ENCODE measurements around the gene INTS1. TPM values are rescaled to one million over a fixed set of nuclear protein-coding genes. Genes with fewer than 3 reads are reported as not detected.

INTS1 gene
- total RNA-seq, 2 experiments from 2014 or later = 86.4 to 92.5 TPM

DNA sequence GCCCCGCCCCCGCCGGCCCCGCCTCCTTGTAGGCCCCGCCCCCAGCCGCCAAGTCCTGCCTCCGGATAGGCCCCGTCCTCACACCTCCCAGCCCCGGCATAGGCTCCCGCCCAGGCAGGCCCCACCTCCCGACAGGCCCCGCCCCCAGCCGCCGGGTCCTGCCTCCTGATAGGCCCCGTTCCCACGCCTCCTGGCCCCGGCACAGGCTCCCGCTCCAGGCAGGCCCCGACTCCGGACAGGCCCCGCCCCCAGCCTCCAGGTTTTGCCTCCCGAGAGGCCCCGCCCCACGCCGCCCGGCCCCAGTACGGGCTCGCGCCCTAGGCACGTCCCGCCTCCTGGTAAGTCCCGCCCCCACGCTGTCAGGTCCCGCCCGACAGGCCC lies 44.7 kb downstream of the INTS1 start:
- peak; percentile 99 for DNase-seq
- Mint-ChIP-seq H3K36me3 (no peaks in the 10 kb centered on the region), H3K27me3 (no peaks in the 10 kb centered on the region), H3K4me1 (ENCODE audit: low read depth) (peaks cover 9% of the 10 kb centered on the region), H3K9me3 (no peaks in the 10 kb centered on the region), H3K27ac (no peak overlapping the region), H3K4me3 (peak overlapping the region; percentile 72)
- ChIA-PET CTCF (no interaction called here), POLR2A (no interaction called here)
- intact Hi-C loops (cut with micrococcal nuclease) = loop anchor here (1.0 to 5.0 kb wide), 3 partner anchors 42 to 73 kb away; partner anchors contain the start of gene MAFK

DNA sequence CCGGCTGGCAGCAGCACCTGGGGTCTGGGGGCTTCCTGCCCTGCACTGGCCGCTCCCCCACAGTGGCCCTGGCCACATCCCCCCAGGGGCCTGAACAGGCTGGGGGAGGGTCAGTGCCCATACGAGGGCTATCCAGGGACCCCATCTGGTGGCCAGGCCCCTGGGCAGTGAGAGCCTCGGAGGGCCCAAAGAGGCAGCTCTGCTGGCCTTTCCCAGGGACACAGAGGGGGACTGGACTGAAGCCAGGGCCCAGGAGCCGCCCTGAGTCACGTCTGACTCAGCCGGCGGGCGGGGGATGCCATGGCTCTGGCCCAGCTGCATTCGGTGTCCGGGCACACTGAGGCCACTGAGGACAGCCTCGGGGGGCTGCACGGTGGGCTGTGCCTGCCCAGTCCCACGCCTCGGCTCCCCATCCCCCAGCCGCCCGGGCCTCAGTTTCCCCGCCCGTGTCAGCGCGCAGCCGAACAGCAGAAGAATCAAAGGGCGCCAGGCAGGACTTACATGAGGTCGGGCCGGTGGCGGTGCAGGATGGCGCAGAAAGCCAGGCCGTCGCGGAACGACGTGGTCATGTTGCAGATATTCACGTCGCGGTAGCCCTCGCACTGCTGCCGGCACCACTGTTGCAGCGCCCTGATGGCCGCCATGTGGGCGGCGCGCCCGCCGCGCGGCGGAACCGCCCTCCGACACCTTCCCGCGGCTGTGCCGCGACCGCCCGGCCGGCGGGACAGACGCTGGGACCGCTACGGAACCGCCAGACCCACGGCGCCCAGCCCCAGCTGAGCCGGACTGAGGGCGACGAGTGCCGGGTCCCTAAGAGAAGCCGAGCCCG lies 45.3 kb downstream of the INTS1 start, which contains the start of gene MICALL2:
Gene MICALL2, minus strand, starts transcription at position 788 of the 829 bp plus-strand sequence. Its CDS starts 144 bp downstream, at position 644.
- DNase-seq = peak; percentile 61
- CTCF ChIA-PET = interaction anchor here (0.7 to 1.0 kb wide), 2 partner anchors 27 to 282 kb away, joined by 3 read pairs; no protein-coding TSS in a partner anchor
- POLR2A ChIA-PET = no interaction called here

DNA sequence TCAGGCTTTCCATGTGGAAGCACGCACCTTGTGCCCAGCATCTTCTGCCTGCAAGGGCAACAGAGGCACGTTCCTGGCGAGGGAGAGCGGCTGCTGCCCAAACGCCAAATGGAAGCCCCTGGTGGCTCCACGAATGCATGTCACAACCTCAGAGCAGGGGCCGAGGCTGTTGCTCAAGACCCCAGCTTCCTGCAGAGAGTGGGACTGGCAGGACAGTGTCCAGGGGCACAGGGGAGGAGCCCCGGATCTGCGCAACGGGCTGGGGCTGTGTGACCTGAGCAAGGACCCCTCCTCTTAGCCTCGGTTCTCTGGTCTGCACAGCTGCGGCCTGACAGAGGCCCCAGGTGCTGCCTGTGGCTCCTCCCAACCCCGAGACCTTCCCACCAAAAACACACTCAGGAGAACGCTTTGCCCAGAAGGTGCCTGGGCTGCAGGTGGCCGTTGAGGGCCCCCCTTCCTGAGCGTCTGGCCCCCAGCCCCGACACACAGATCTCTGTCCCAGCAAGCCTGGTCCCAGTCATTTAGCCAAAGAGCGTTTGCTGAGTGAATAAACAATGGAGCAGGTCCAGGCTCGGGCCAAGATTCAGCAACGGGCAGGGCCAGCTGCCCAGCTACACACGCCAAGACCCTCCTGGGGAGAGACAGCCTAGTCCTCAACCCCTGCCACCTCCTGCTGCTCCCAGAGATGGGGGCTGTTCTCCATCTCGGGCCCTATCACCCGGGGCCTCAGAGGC lies 46.1 kb downstream of the INTS1 start:
- Mint-ChIP-seq H3K27ac (no peak overlapping the region), H3K4me3 (peak overlapping the region; percentile 43), H3K27me3 (no peaks in the 10 kb centered on the region), H3K9me3 (no peaks in the 10 kb centered on the region), H3K36me3 (no peaks in the 10 kb centered on the region), H3K4me1 (ENCODE audit: low read depth) (peaks cover 9% of the 10 kb centered on the region)
- ChIA-PET POLR2A (no interaction called here), CTCF (interaction anchor here (1.0 kb wide), 1 partner anchor 26 kb away, joined by 3 read pairs; no protein-coding TSS in a partner anchor)
- intact Hi-C loops (cut with micrococcal nuclease) = loop anchor here (5.0 kb wide), 1 partner anchor 74 kb away; the partner anchor contains the start of gene MAFK
- no peak for DNase-seq

More for the DNA sequence above, 45.3 kb downstream of the INTS1 start, which contains the start of gene MICALL2:
- no peaks in the 10 kb centered on the region for H3K9me3 Mint-ChIP-seq
- H3K4me3 Mint-ChIP-seq = peak within 1 kb of the TSS; percentile 72
- peaks cover 9% of the 10 kb centered on the region for H3K4me1 Mint-ChIP-seq (ENCODE audit: low read depth)
- intact Hi-C loops (cut with micrococcal nuclease) = loop anchor here (1.0 to 5.0 kb wide), 3 partner anchors 42 to 73 kb away; partner anchors contain the start of gene MAFK
- no peaks in the 10 kb centered on the region for H3K36me3 Mint-ChIP-seq
- no peak within 1 kb of the TSS for H3K27ac Mint-ChIP-seq
- H3K27me3 Mint-ChIP-seq = no peaks in the 10 kb centered on the region

DNA sequence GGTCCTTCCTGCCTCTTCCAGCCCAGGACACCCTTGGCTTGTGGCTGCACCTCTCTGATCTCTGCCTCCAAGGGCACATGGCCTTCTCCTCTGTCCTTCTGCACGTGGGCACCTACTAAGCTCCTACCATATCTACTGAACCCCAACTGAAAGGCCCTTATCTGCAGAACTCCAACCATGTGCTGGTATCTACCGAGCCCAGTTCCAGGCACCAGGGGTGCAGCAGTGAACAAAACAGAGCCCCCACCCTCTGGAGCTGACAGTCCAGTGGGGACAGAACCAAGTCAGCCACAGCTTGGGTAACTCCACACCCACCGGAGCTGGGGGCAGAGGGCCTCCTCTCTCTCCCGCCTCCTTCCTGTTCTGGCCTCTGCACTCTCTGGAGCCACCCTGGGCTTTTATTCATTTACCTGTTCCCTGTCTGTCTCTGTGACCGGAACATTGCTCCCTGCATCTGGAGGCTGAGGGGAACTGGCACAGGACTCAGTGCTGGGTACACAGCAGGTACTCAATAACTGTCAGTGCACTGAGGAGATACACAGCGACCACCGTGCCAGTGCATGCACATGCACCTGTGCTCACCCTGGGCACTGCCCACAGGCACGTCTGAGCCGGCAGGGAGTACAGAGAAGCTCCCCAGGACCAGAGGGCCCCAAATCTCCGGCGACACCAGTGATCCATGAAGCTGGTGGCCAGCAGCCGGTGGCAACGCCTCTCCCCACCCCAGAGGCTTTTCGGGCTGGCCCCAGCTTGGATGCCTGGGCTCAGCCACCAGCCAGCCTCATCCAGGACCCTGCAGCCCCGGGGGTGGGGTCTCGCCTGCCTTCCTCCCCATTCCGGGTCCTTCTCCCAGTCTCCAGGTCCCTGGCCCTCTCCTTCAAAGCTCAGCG lies 46.9 kb downstream of the INTS1 start:
- intact Hi-C loops (cut with micrococcal nuclease) = loop anchor here (5.0 kb wide), 1 partner anchor 75 kb away; the partner anchor contains the start of gene MAFK
- Mint-ChIP-seq H3K4me3 (no peak overlapping the region), H3K4me1 (ENCODE audit: low read depth) (peaks cover 9% of the 10 kb centered on the region), H3K9me3 (no peaks in the 10 kb centered on the region), H3K27ac (no peak overlapping the region), H3K36me3 (no peaks in the 10 kb centered on the region), H3K27me3 (no peaks in the 10 kb centered on the region)
- POLR2A ChIA-PET = no interaction called here
- DNase-seq = no peak
- CTCF ChIA-PET = interaction anchor here (1.3 kb wide), 1 partner anchor 17 kb away, joined by 4 read pairs; no protein-coding TSS in a partner anchor

DNA sequence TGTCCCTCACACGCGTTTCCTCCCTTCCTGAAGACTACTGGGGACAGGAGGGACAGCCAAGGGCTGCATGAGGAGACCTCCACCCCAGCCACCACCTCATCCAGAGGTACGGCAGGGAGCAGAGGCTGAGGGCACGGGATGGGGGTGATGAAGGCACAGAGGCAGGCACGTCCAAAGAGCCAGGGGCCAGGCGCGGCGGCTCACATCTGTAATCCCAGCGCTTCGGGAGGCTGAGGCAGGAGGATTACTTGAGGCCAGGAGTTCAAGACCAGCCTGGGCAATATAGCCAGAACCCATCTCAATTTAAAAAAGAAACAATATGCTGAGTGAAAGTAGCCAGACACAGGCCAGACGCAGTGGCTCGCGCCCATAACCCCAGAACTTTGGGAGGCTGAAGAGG lies 48.2 kb downstream of the INTS1 start:
- Mint-ChIP-seq H3K27ac (no peak overlapping the region), H3K9me3 (no peaks in the 10 kb centered on the region), H3K4me3 (no peak overlapping the region), H3K36me3 (no peaks in the 10 kb centered on the region), H3K27me3 (no peaks in the 10 kb centered on the region), H3K4me1 (ENCODE audit: low read depth) (peaks cover 7% of the 10 kb centered on the region)
- intact Hi-C loops (cut with micrococcal nuclease) = loop anchor here (5.0 kb wide), 1 partner anchor 76 kb away; the partner anchor contains the start of gene MAFK
- CTCF ChIA-PET = interaction anchor here (1.3 kb wide), 1 partner anchor 18 kb away, joined by 4 read pairs; no protein-coding TSS in a partner anchor
- no peak for DNase-seq
- POLR2A ChIA-PET = no interaction called here

DNA sequence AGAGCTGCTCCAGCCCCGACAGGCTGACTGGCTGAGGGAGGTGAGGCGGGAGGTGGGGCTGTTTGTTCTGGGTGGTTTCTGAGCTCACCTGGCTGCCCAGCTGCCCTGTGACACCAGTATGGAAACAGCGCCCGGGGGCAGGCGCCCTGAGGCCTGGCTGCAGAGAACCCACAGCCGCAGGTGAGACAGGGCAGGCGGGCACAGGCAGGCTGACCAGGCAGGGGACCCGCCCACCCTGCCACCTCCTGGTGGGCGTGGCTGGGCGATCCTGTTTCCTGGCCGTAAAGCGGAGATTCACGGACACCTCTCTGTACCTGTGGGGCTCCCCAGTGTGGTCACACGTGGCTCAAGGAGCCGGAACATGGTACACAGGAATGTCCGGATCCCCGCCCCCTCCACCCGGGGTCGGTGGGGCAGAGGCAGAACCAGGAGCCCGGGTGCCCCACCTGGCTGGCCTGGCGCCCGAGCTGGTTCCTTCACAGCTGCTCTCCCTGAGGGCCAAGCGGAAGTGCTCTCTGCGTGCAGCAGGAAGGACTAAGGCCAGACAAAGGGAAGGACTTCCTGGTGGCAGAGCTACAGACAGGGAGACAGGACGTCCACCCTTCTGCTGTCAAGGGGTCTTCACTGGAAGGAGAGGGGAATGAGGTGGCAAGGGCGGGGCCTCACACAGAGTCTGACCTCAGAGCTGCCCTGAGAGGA lies 48.8 kb downstream of the INTS1 start:
- H3K4me3 Mint-ChIP-seq = no peak overlapping the region
- intact Hi-C loops (cut with micrococcal nuclease) = loop anchor here (5.0 kb wide), 1 partner anchor 77 kb away; the partner anchor contains the start of gene MAFK
- CTCF ChIA-PET = interaction anchor here (1.6 kb wide), 1 partner anchor 19 kb away, joined by 7 read pairs; no protein-coding TSS in a partner anchor
- no peak overlapping the region for H3K27ac Mint-ChIP-seq
- no peak for DNase-seq
- peaks cover 4% of the 10 kb centered on the region for H3K4me1 Mint-ChIP-seq (ENCODE audit: low read depth)
- H3K27me3 Mint-ChIP-seq = no peaks in the 10 kb centered on the region
- H3K9me3 Mint-ChIP-seq = no peaks in the 10 kb centered on the region
- H3K36me3 Mint-ChIP-seq = no peaks in the 10 kb centered on the region
- POLR2A ChIA-PET = no interaction called here

DNA sequence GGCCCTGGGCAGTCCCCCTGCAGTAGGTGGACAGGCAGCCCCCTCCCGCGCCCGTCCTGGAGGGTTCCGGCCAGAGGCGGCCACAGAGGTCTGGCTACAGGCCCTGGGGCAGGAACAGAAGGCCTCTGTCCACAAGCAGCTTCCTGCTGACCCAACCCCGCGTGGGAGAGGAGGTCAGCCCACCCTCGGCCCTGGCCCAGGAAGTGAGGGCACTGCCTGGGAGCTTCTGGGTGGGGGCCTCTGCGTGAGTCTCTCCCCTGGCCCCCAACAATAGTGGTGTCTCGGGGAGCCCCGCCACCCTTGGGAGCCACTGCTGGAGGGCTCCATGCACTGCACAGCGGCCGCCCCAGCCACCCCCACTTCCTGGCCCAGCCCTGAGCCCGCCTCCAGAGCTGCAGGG lies 49.6 kb downstream of the INTS1 start:
- no peaks in the 10 kb centered on the region for H3K9me3 Mint-ChIP-seq
- H3K4me3 Mint-ChIP-seq = no peak overlapping the region
- H3K4me1 Mint-ChIP-seq (ENCODE audit: low read depth) = peaks cover 4% of the 10 kb centered on the region
- no peak for DNase-seq
- no peaks in the 10 kb centered on the region for H3K36me3 Mint-ChIP-seq
- intact Hi-C loops (cut with micrococcal nuclease) = no loop called here
- H3K27me3 Mint-ChIP-seq = no peaks in the 10 kb centered on the region
- ChIA-PET CTCF (interaction anchor here (1.6 kb wide), 1 partner anchor 20 kb away, joined by 7 read pairs; no protein-coding TSS in a partner anchor), POLR2A (no interaction called here)
- no peak overlapping the region for H3K27ac Mint-ChIP-seq

DNA sequence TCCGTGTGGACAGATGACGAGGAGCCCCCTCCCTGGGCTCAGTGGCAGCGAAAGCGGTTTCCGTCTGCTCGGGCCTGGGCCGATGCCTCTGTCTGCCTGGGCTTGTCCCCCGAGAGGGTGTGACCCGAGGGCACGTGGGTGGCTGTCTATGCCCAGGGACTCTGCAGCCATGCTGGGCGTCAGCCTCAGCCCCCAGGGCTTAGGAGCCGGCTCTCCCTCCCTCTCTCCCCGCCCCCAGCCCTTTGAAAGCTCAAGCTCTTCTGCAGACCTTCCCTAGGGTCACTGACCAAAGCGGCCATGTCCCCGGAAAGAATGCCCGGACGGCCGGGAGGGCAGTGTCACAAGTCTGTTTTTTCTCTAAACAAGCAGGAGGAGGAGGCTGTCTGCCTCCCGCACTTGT lies 52.0 kb downstream of the INTS1 start:
- no peak overlapping the region for H3K4me3 Mint-ChIP-seq
- no peak for DNase-seq
- no peaks in the 10 kb centered on the region for H3K9me3 Mint-ChIP-seq
- no peaks in the 10 kb centered on the region for H3K27me3 Mint-ChIP-seq
- H3K27ac Mint-ChIP-seq = no peak overlapping the region
- intact Hi-C loops (cut with micrococcal nuclease) = no loop called here
- no peaks in the 10 kb centered on the region for H3K36me3 Mint-ChIP-seq
- H3K4me1 Mint-ChIP-seq (ENCODE audit: low read depth) = no peaks in the 10 kb centered on the region
- POLR2A ChIA-PET = interaction anchor here (0.6 kb wide), 1 partner anchor 60 kb away, joined by 3 read pairs; no protein-coding TSS in a partner anchor
- CTCF ChIA-PET = no interaction called here

DNA sequence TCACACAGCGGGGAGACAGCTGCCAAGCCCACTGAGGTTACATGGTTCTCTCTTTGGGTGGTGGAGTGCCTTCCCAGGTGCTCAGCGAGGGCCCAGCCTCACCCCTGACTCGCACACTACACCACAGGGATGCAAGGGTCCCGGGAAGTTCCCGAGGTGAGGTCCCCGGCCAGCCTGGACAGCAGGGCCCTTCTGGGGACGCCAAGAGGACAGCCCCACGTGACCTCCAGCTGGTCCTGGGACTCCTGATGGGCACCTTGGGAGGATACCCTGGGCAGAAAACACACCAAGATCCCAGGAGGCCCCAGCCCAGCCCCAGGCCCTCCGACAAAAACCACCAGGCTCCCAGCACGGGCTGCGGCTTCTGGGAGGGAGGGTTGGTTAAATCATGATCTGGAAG lies 53.2 kb downstream of the INTS1 start:
- ChIA-PET CTCF (no interaction called here), POLR2A (no interaction called here)
- H3K36me3 Mint-ChIP-seq = no peaks in the 10 kb centered on the region
- no peaks in the 10 kb centered on the region for H3K27me3 Mint-ChIP-seq
- H3K9me3 Mint-ChIP-seq = no peaks in the 10 kb centered on the region
- H3K4me3 Mint-ChIP-seq = no peak overlapping the region
- H3K27ac Mint-ChIP-seq = no peak overlapping the region
- DNase-seq = no peak
- no peaks in the 10 kb centered on the region for H3K4me1 Mint-ChIP-seq (ENCODE audit: low read depth)
- intact Hi-C loops (cut with micrococcal nuclease) = no loop called here

DNA sequence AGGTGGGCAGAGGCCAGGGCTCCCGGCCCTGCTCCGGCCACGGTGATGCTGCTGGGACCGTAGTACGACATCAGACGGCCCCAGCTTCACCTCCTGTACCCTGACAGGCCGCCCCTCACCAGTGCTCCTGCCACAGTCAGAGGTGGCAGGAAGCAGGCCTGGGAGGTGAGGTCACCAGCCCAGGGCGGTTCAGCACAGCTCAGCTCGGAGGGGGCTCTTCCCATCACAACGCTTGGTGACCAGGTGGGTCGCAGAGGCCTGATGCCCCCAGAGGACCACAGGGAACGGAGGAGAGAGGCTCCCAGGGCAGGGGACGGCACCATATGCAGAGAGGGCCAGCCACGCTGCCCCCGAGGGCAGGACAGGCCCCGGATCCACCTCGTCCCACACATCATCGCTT lies 53.8 kb downstream of the INTS1 start:
- intact Hi-C loops (cut with micrococcal nuclease) = no loop called here
- no peaks in the 10 kb centered on the region for H3K27me3 Mint-ChIP-seq
- no peaks in the 10 kb centered on the region for H3K36me3 Mint-ChIP-seq
- H3K4me1 Mint-ChIP-seq (ENCODE audit: low read depth) = no peaks in the 10 kb centered on the region
- ChIA-PET POLR2A (no interaction called here), CTCF (no interaction called here)
- H3K4me3 Mint-ChIP-seq = no peak overlapping the region
- DNase-seq = no peak
- no peak overlapping the region for H3K27ac Mint-ChIP-seq
- no peaks in the 10 kb centered on the region for H3K9me3 Mint-ChIP-seq

DNA sequence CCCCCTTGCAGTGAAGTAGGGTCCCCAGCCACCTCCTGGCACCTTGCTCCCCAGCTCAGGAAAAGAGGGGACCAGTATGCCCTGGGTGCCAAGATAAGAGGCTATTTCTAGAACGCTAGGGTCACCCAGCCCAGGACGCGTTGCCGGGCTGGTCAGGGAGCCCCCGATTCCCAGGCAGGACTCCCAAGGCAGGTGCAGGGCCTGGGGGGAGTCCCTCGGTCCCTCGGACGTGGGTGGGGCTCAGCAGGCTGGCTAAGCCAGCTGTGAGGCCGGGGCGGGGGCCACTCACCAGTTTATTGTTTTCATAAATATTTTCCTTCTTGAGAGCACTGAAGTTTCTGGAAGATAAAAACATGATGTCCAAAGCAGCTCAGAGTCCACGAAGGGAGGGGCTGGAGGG lies 54.2 kb downstream of the INTS1 start:
- Mint-ChIP-seq H3K36me3 (no peaks in the 10 kb centered on the region), H3K27me3 (no peaks in the 10 kb centered on the region), H3K27ac (no peak overlapping the region), H3K4me1 (ENCODE audit: low read depth) (no peaks in the 10 kb centered on the region), H3K4me3 (no peak overlapping the region), H3K9me3 (no peaks in the 10 kb centered on the region)
- intact Hi-C loops (cut with micrococcal nuclease) = no loop called here
- DNase-seq = no peak
- ChIA-PET CTCF (interaction anchor here (1.1 kb wide), 1 partner anchor 24 kb away, joined by 5 read pairs; no protein-coding TSS in a partner anchor), POLR2A (no interaction called here)

All from activated CD4-positive, alpha-beta memory T cell treated with anti-CD3 and anti-CD28 coated beads for 36 hours (primary cell).